ENCODE results near the gene GTF2B.
"Not testable (repeated sequence)": the region's sequence is repeated elsewhere in the genome, so short reads cannot be mapped to it uniquely, and the experiment has no call there.

GTF2B gene

DNA sequence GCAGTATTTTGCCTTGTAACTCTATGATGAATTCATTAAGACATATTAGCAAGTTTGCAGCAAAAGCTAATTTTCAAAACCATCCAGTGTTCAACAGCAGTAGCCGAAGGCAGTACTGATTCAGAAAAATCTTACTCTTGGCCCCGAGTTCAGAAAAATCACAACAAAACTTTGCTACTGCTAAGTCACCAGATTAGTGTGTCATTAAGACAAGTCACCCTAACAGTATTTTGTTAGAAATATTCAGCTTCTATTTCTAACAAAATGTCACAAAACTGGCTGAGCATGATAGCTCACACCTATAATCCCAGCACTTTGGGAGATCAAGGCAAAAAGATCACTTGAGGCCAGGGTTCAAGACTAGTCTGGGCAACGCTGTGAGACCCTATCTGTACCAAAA, 8.2 kb downstream of the GTF2B start:
- DNase-seq, result no peak

DNA sequence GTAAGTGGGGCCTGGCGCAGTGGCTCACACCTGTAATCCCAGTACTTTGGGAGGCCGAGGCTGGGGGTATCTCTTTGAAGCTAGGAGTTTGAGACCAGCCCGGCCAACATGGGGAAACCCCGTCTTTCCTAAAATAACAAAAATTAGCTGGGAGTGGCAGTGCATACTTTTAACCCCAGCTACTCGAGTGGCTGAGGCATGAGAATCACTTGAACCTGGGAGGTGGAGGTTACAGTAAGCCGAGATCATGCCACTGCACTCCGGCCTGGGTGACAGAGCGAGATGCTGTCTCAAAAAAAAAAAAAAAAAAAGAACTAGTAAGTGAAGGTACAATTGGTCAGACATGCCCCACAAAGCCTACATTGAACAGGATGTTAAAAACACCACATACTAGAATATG, 10.7 kb downstream of the GTF2B start:
- DNase-seq, result not testable (repeated sequence)

DNA sequence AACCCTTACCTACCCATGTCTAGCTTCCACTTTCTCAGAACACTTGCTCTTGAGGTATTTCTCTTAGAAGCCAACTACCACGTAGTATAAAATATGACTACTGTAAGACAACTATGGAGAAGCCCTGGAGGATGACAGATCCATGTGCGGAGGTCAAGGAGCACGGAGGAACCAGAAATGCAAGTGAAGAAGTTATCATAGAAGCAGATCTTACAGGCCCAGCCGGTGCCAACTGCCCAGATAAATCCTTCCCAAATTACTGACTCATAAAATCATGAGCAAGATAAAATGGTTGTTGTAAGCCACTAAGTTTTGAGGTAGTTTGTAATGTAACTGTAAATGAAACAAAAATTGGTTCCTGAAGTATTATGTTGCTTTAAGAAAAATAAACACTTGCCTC, 12.6 kb downstream of the GTF2B start:
- DNase-seq, result no peak

DNA sequence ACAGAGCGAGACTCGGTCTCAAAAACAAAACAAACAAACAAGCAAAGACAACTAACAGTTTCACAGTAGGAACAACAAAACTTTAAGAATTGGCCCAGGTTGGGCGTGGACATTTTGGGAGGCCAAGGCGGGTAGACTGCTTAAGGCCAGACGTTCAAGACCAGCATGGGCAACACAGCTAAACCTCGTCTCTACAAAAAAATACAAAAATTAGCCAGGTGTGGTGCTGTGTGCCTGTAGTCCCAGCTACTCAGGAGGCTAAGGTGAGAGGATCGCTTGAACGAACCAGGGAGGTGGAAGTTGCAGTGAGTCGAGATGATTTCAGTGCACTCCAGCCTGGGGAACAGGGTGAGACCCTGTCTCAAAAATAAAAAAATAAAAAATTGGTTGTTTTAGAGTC, 13.5 kb downstream of the GTF2B start:
- DNase-seq, result no peak

DNA sequence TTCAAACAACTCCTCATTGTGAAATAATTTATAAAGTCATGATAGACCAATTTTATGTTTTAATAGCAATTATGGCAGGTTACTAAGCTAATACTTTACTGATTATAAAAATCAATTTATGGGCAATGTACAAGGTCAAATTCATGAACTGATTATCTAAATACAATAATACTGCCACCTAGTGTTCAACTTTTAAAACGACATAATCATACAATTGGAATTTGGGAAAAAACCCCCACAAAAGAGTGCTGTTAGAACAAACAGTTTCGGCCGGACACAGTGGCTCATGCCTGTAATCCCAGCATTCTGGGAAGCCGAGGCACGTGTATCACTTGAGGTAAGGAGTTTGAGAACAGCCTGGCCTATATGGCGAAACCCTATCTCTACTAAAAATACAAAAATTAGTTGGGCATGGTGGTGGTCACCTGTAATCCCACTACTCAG, 14.0 kb downstream of the GTF2B start:
- DNase-seq, result no peak

DNA sequence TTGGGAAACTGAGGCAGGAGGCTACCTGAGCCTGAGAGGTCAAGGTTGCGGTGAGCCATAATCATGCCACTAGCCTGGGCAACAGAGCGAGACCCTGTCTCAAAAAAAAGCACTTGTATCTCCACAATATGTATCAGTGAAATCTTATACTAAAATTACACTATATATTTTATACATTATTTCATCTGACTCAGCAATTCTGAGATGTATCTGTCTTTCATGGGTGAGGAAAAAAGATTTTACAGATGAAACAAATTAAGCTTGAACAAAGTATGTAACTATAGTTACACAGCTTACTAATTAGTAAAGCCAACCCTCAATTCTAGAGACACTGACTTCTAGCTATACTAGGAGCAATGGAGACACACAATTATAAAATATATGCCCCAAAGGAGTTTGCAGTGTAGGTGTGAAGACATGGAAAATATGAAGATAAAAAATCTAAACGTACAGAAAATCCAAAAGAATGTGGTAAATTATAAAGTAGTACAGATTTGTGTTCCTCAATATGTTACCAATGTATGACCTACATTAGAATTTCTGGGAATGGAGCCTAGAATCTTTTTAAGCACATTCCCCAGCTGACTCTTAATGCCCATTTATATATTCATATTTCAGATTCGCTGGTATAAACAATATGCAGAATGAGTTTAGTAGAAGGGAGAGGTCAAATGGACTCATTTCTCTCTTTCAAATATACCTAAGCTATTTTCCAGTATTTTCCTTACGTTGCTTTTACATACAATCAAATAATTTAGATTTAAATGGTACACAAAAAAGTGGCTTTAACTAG, 14.6 kb downstream of the GTF2B start:
- no peak for DNase-seq

DNA sequence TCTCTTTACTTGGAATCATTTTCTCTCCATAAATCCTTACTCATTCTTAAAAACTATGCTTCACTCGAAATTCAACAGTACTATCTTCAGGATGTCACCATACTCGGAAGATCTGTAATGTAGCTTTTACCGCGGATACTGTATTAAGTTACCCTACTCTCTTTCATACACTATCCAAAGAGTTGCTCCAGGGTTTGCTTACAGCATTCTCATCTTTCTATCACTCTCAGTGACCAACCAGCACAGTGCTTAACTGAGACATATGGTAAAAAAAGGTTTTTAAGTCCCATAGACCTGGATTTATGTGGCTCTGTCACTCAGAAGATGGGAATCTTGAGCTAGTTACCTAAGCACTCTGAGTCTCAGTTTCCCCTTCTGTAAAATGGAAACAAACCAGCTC, 15.8 kb downstream of the GTF2B start:
- no peak for DNase-seq

DNA sequence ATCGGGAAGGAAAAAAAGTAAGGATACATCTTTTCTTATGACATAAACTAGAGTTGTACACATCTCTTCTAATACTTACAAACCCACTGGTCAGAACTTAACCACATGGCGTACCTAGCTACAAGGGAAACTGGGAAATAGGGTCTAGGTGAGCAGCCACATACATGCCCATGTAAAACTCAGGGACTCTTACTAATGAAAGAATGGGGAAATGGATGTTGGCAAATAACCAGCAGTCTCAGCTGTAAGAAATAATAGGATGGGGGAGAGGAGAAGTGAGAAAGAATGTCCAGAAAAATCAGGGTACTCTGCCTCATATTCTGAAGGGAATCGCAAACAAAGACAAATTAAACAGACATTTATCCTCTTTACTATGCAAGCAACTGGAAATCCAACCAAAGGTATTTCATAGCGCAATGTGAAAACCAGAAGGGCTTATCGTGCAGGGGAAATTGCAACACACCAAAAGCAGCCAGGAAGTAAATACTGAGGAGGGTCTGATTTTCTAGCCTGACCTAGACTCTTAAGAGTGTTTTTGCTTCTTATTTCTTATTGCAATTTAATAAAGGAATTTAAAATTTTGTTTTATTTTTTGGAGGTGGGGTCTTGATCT, 17.5 kb downstream of the GTF2B start:
- no peak for DNase-seq

DNA sequence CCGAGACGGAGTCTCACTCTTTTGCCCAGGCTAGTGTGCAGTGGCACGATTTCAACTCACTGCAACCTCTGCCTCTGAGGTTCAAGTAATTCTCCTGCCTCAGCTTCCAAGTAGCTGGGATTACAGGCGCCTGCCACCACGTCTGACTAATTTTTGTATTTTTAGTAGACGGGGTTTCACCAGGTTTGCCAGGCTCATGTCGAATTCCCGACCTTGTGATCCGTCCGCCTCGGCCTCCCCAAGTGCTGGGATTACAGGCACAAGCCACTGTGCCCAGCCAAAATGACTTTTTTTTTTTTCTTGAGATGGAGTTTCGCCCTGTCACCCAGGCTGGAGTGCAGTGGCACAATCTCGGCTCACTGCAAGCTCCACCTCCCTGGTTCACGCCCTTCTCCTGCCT, 21.7 kb downstream of the GTF2B start:
- DNase-seq, result not testable (repeated sequence)

DNA sequence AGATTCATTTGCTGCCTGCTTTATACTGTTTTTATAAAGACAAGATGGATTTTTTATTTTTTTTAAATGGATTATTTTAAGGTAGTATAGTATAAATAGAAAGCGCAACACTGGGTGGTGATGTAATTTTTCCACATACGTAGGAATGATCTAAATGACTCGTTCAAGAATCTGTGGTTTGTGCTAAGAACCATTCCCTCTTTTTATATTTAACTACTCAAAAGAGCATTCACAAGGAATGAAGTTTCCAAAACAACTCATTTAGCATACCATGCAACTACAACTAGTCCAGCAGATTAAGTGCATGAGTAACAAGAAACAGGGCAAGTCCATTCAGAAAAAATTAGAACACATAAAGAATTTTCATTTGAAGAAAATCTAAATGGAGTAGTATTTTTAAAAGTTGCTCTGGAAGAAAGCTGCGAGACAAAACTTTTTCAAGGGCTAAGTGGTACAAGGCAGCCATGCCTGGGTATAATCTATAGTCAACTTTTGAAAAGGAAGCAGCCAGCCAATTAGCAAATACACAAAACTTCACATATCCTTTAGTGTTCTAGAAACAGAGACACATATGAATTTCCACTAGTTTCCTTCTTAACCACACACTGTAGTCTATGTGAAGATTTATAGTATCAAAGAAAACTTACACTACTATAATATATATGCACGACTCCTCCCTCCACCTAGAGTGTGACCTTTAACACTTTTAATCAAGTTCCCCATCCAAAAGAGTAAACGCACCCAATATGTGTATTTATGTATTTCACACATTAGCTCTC, 23.4 kb downstream of the GTF2B start:
- no peak for DNase-seq

DNA sequence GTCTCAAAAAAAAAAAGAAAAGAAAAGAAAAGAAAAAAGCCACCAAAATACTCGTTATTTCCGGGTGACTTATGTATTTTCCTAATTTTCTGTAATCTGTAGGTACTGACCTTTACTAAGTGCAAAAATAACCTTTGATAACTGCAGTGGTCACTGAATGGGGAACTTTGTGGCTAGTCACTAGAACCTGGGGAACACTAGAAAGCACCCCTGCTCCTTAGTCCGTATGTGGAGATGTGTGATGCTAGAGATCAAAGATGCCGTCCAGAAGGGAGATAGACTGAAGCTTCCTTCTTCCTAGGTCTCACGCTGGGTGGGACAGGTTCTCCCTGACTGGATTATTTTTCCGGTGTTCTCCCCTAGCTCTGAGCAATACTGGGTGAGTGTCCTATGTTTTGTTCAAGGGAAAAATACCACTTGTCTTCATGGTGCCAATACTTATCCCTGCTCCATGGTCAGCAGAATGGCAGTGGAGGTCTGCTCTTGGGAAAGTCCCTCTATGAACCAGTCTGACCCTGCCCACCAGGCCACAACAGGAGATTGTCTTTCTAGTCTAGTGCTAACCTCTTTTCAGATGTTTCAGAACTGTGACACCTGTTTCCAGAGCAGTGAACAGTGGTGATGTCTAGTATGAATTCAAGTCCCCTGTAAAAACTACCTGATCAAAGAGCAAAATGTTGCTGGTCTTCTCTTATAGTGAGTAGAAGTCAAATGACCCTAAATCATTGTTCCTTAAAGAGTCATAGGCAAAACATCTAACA, 39.9 kb downstream of the GTF2B start:
- no peak for DNase-seq

DNA sequence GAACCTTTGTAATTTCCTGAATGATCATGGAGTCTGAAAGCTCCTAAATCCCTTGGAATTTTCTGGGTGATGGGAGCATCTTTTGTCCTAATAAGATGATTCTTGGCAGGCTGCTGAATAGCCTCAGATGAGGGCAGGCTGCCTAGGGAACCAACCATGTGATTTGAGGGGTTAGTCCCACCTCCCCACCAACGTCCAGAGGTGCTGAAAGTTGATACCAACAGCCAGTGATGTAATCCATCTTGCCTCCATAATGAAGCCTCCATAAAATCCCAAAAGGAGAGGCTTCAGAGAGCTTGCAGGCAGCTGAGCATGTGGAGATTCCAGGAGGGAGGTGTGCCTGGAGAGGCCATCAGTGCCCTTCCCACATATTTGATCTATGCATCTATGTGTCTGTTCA, 43.7 kb downstream of the GTF2B start:
- DNase-seq, result no peak

DNA sequence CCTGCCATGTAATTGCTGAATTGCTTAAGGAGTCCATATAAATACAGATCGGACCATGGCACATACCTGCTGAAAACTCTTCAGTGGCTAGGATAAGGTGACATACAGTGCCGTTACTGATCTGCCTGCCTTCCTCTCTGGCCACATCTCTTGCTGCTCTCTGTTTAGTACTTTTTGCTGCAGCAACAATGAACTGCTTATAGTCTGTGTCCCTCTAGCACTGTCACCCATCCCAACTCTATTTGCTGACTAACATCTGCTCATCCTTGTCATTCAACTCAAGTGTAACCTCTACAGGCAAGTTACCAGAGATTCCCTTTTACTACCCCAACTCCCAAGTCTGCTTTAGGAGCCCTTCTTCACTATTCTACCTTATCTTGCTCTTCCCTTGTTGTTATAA, 65.6 kb downstream of the GTF2B start:
- no peak for DNase-seq

DNA sequence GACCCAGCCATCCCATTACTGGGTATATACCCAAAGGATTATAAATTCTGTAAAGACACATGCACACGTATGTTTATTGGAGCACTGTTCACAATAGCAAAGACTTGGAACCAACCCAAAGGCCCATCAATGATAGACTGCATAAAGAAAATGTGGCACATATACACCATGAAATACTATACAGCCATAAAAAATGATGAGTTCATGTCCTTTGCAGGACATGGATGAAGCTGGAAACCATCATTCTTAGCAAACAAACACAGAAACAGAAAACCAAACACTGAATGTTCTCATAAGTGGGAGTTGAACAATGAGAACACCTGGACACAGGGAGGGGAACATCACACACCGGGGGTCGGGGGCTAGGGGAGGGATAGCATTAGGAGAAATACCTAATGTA, 71.7 kb downstream of the GTF2B start:
- not testable (repeated sequence) for DNase-seq

DNA sequence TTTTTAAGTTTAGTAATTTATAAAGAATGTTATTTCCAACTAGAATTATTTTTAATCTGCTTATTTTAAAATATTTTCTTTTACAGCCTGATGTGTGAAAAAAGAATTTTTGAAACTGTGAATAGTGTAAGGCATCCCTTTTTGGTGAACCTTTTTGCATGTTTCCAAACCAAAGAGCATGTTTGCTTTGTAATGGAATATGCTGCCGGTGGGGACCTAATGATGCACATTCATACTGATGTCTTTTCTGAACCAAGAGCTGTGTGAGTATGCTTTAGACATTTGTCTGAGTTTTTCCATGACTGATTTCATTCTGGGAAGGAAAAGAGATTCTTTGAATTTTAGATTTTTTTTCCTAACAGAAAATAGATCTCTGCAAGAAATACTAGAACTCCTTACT, 77.9 kb downstream of the GTF2B start:
- no peak for DNase-seq

DNA sequence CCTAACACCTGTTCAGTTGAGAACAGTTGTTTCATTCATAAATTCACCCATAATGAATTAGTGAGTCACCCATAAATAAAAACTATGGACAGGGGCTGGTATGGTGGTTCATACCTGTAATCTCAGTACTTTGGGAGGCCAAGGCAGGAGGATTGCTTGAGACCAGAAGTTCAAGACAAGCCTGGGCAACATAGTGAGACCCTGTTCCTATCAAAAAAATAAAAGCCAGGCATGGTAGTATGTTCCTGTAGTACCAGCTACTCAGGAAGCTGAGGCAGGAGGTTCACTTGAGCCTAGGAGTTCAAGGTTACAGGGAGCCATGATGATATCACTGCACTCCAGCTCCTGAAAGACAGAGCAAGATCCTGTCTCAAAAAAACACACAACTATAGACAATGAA, 79.0 kb downstream of the GTF2B start:
- no peak for DNase-seq

DNA sequence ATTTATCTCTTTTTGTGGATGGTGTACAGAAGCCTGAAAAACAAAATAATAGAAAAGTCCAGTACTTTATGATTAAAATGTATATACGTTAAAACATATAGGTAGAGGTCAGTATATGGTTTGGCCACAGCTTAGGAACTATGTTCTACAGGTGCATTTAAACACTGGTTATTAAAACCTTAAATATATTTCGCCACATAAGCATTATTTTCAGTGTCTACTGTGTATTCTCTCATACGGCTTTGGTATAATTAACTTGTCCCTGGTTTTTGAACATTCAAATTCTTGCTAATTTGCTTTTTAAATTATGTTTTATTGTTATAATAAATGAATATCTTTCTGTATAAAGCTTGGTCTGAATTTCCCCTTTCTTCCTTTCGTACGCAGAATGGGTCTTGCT, 87.9 kb downstream of the GTF2B start:
- DNase-seq, result no peak

DNA sequence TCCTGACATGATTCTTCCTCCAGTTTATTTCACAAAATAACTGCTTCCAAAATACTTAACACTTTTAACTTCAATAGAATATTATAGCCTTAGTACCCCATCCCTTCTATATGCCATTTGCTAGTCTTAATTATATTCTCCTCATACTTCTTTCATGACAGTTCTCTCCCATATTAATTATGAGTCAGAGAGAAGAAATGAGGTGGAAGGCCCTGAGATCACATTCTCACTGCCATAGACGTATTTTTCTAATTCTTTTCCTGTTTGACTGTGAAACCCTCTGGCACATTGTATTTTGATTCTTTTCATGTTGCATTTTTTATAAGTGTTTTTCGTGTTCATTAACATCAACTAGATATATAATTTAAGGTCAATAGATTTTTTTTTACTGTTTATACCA, 88.4 kb downstream of the GTF2B start:
- DNase-seq, result no peak
